ENCODE results near the gene ZBTB9. TPM values are rescaled to one million over a fixed set of nuclear protein-coding genes. Genes with fewer than 3 reads are reported as not detected.

The ZBTB9 gene
- polyA plus RNA-seq, 1 of the 3 experiments (the other 2 are of a cell fraction): 5.7 TPM

DNA sequence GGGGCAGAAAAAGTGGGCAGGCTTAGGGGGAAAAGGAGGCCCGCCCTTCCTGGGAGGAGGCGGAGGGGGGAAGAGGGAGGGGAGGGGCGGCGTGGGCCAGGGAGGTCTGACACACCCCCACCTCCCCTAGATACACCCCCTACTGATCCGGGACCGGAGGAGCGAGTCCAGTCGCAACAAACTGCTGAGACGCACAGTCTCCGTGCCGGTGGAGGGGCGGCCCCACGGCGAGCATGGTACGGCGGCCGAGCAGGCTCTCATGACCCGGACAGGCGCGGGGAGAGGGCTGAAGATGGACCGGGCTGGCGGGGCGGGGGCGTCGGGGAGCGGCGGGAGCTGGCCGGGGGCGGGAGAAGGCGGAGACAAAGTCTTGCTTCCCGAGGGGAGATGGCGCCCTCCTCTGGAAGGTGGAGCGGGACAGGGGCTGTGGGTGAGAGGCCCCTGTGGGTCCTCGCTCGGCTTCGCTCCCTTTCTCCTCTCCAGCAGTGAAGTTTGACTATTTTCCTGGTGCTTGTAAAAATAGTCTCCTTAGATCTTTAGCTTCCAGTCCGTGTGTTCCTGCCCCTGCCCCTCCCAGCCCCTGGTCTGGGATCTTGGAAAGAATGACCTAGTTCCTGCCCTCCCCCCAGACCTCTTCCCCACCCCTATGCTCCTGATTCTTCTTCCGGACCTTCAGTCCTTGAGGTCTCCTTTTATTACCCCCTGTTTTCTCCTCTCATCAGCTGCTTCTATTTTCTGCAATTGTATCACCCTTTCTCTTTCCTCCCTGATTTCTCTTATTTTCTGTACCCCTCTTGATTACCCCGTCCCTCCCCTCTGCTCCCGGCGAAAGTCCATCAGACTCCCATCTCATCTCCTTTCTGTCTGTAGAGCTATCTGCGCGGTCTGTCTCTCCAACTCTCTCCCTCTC, 28.5 kb upstream of the ZBTB9 start (continued):
- TF ChIP-seq, protein P1, sequence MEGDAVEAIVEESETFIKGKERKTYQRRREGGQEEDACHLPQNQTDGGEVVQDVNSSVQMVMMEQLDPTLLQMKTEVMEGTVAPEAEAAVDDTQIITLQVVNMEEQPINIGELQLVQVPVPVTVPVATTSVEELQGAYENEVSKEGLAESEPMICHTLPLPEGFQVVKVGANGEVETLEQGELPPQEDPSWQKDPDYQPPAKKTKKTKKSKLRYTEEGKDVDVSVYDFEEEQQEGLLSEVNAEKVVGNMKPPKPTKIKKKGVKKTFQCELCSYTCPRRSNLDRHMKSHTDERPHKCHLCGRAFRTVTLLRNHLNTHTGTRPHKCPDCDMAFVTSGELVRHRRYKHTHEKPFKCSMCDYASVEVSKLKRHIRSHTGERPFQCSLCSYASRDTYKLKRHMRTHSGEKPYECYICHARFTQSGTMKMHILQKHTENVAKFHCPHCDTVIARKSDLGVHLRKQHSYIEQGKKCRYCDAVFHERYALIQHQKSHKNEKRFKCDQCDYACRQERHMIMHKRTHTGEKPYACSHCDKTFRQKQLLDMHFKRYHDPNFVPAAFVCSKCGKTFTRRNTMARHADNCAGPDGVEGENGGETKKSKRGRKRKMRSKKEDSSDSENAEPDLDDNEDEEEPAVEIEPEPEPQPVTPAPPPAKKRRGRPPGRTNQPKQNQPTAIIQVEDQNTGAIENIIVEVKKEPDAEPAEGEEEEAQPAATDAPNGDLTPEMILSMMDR (IDR thresholded peaks at IDR 0.05): peak; percentile 71

DNA sequence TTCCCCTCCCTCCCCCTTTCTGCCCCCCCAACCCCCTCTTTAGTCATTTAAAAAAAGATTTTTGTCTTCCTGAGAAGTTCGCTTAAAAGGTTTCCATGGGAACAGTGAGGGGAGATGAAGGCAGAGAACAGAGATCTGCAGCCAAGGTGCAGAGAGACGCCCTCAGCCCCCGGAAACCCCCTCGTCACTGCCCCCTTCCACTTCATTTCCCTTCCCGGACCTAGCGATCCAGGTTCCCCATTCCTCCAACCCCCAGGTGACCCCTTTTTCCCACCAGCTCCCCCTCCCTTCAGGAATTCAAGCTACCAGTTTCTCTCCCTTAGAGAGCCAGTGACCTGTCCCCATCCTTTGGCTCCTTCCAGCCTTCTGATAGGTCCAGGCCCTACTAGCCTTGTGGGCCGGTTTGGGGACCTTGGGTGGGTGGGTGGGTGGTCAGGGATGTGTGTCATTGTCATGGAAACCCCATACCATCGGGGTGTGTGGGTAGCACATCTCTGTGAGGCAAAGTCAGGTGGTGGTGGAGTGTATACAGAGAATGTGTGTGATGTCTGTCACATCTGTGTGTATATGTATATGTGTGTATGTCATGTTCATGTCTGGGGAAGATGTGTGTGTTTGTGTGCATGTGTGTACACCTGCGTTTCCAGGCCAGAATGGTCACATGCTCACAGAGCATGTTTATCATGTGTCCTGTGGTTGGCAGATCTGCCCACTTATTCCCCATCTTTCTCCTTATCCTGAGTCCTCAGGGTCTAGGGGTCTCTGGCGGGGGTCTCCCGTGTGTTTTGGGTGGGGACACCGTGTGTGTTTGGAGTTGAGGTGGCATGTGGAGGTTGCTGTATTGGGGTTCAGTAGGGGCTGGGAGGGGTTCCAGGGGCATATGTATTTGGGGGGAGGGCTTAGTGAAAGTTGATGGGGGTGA, 27.5 kb upstream of the ZBTB9 start:
- peaks cover 25 to 53% of the 10 kb centered on the region in 2 experiments for H3K4me1 ChIP-seq (ENCODE audit: control insufficient read depth in 1 of 2, insufficient read depth in 2 of 2, low read depth in 1 of 2, low read length in 1 of 2)
- peaks cover 23% of the 10 kb centered on the region for H3F3A ChIP-seq (replicated peaks; ENCODE audit: insufficient read depth)
- no peaks in the 10 kb centered on the region for H3K9me2 ChIP-seq
- TF ChIP-seq YY1 (IDR thresholded peaks at IDR 0.05; ENCODE audit: low read depth) (no peak), EP300 (IDR thresholded peaks at IDR 0.05; ENCODE audit: borderline replicate concordance in 1 of 2, low read depth in 1 of 2, low read length in 1 of 2) (no peak), TCF12 (IDR thresholded peaks at IDR 0.05) (no peak), FOXM1 (IDR thresholded peaks at IDR 0.05; ENCODE audit: low read depth) (no peak), TAF1 (IDR thresholded peaks at IDR 0.05; ENCODE audit: borderline replicate concordance, low read depth, low read length) (no peak), GABPA (IDR thresholded peaks at IDR 0.05; ENCODE audit: low read depth) (no peak), GATA2 (CRISPR knock-in tag; IDR thresholded peaks at IDR 0.05) (no peak), SIN3A (IDR thresholded peaks at IDR 0.05; ENCODE audit: borderline replicate concordance, low read depth, low read length) (no peak), NRF1 (IDR thresholded peaks at IDR 0.05; ENCODE audit: low read depth, low read length) (no peak), EZH2phosphoT487 (IDR thresholded peaks at IDR 0.05; ENCODE audit: borderline replicate concordance, low read depth) (no peak), MEF2A (IDR thresholded peaks at IDR 0.05; ENCODE audit: borderline replicate concordance, low read depth) (no peak), RFX5 (IDR thresholded peaks at IDR 0.05; ENCODE audit: low read length) (no peak), NFIC (IDR thresholded peaks at IDR 0.05; ENCODE audit: borderline replicate concordance) (no peak), TEAD4 (IDR thresholded peaks at IDR 0.05; ENCODE audit: borderline replicate concordance, insufficient read depth) (no peak)
- TF ChIP-seq, protein P2, sequence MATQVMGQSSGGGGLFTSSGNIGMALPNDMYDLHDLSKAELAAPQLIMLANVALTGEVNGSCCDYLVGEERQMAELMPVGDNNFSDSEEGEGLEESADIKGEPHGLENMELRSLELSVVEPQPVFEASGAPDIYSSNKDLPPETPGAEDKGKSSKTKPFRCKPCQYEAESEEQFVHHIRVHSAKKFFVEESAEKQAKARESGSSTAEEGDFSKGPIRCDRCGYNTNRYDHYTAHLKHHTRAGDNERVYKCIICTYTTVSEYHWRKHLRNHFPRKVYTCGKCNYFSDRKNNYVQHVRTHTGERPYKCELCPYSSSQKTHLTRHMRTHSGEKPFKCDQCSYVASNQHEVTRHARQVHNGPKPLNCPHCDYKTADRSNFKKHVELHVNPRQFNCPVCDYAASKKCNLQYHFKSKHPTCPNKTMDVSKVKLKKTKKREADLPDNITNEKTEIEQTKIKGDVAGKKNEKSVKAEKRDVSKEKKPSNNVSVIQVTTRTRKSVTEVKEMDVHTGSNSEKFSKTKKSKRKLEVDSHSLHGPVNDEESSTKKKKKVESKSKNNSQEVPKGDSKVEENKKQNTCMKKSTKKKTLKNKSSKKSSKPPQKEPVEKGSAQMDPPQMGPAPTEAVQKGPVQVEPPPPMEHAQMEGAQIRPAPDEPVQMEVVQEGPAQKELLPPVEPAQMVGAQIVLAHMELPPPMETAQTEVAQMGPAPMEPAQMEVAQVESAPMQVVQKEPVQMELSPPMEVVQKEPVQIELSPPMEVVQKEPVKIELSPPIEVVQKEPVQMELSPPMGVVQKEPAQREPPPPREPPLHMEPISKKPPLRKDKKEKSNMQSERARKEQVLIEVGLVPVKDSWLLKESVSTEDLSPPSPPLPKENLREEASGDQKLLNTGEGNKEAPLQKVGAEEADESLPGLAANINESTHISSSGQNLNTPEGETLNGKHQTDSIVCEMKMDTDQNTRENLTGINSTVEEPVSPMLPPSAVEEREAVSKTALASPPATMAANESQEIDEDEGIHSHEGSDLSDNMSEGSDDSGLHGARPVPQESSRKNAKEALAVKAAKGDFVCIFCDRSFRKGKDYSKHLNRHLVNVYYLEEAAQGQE (IDR thresholded peaks at IDR 0.05; ENCODE audit: low read depth, low read length): no peak
- TF ChIP-seq, protein P3, sequence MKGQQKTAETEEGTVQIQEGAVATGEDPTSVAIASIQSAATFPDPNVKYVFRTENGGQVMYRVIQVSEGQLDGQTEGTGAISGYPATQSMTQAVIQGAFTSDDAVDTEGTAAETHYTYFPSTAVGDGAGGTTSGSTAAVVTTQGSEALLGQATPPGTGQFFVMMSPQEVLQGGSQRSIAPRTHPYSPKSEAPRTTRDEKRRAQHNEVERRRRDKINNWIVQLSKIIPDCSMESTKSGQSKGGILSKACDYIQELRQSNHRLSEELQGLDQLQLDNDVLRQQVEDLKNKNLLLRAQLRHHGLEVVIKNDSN (IDR thresholded peaks at IDR 0.05; ENCODE audit: borderline replicate concordance, low read depth): no peak
- TF ChIP-seq, protein P4, sequence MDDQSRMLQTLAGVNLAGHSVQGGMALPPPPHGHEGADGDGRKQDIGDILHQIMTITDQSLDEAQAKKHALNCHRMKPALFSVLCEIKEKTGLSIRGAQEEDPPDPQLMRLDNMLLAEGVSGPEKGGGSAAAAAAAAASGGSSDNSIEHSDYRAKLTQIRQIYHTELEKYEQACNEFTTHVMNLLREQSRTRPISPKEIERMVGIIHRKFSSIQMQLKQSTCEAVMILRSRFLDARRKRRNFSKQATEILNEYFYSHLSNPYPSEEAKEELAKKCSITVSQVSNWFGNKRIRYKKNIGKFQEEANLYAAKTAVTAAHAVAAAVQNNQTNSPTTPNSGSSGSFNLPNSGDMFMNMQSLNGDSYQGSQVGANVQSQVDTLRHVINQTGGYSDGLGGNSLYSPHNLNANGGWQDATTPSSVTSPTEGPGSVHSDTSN (IDR thresholded peaks at IDR 0.05): no peak
- H3K27ac ChIP-seq (ENCODE audit: low read depth in 2 of 2, low read length in 1 of 2): peak overlapping the region; percentile 89 to 90
- CTCF ChIA-PET: interaction anchor here (0.6 to 2.7 kb wide), 21 partner anchors 9 to 165 kb away, joined by 3 to 22 read pairs (median 5); partner anchors contain the start of genes CUTA, PFDN6, WDR46 and ZBTB22
- 4% methylated on average over 12 of the region's 12 CpGs for WGBS (ENCODE audit: low lambda C conversion rate)
- H3K4me2 ChIP-seq: peak overlapping the region; percentile 93
- H3K36me3 ChIP-seq (replicated peaks in 1 of 2; ENCODE audit: control insufficient read depth in 1 of 2, insufficient read depth in 2 of 2, low read length in 1 of 2): no peaks in the 10 kb centered on the region
- no peaks in the 10 kb centered on the region; the same call in 1 of the 2 replicates for H4K20me1 ChIP-seq (ENCODE audit: insufficient read depth)
- H3K9ac ChIP-seq: peak overlapping the region; percentile 89; the same call in 1 of the 2 replicates
- peak; percentile 46 for DNase-seq
- POLR2A ChIA-PET: interaction anchor here (1.3 kb wide), 1 partner anchor 27 kb away, joined by 3 read pairs; the partner anchor contains the start of gene ZBTB9
- H3K27me3 ChIP-seq (ENCODE audit: insufficient read depth): no peaks in the 10 kb centered on the region
- no peaks in the 10 kb centered on the region for H3K9me3 ChIP-seq
- peaks cover 33% of the 10 kb centered on the region for H3K79me2 ChIP-seq (ENCODE audit: insufficient read depth)
- H3K4me3 ChIP-seq (ENCODE audit: low read depth in 2 of 2, low read length in 1 of 2): peak overlapping the region; percentile 73 to 75
- peak overlapping the region; percentile 75; the same call in 1 of the 2 replicates for H2AFZ ChIP-seq (ENCODE audit: low read depth)
